Uterus (tissue), 4 donors: ENCODE results near the gene C1orf21. TPM values are rescaled to one million over a fixed set of nuclear protein-coding genes. Genes with fewer than 3 reads are reported as not detected.

Experiments
- DNase-seq, 2 donors: peaks; one replicate each; pipeline ENCODE4 v3.0.0-alpha.2; 2019 to 2020
- H3K27ac ChIP-seq, 2 donors: fragments of 200-600 bp; sonication (generic); 1 replicate in 1 of 2; 2 replicates in 1 of 2; pipeline ENCODE4 v1.5.1; 2016 to 2018
- H3K27me3 ChIP-seq, 2 donors: fragments of 200-600 bp; sonication (generic); one replicate each; pipeline ENCODE4 v1.5.1; 2018 to 2019; ENCODE audit warnings: control low read depth in 1 of 2
- H3K36me3 ChIP-seq, 2 donors: fragments of 200-600 bp; sonication (generic); one replicate each; pipeline ENCODE4 v1.5.1; 2019; ENCODE audit warnings: control low read depth in 1 of 2
- H3K4me1 ChIP-seq, 2 donors: fragments of 200-600 bp; sonication (generic); one replicate each; pipeline ENCODE4 v1.5.1; 2018 to 2019; ENCODE audit warnings: control low read depth in 1 of 2
- H3K4me3 ChIP-seq, 2 donors: fragments of 200-600 bp; sonication (generic); 1 replicate in 1 of 2; 2 replicates in 1 of 2; pipeline ENCODE4 v1.5.1; 2018 to 2019; ENCODE audit warnings: mild to moderate bottlenecking in 1 of 2
- H3K9me3 ChIP-seq, 2 donors: fragments of 200-600 bp; sonication (generic); one replicate each; pipeline ENCODE4 v1.5.1; 2019; ENCODE audit warnings: control low read depth in 1 of 2
- CTCF ChIP-seq, 4 experiments: fragments of 200-600 bp in 2 of 4; fragments of 450-650 bp in 2 of 4; sonication (generic) in 2 of 4; IDR thresholded peaks; one replicate each; pipeline ENCODE4 v1.5.1; 2016 to 2019; ENCODE audit warnings: antibody characterized with exemption in 4 of 4, mild to moderate bottlenecking in 2 of 4, moderate library complexity in 1 of 4
- POLR2A ChIP-seq, 2 donors: fragments of 450-650 bp; IDR thresholded peaks; one replicate each; pipeline ENCODE4 v1.6.1; 2016; ENCODE audit warnings: antibody characterized with exemption in 2 of 2, mild to moderate bottlenecking in 1 of 2, moderate library complexity in 1 of 2
- intact Hi-C: fragments of 100-400 bp; cut with DNase I; formaldehyde crosslinking; loops from one replicate; pipeline ENCODE4 v1.15.1; 2023; ENCODE audit warnings: low total_unique reads
- total RNA-seq, 4 donors: library from RNA; depleted of rRNA in 3 of 4; stranded (reverse); fragments of >200 nt in 3 of 4; gene quantifications; one replicate each; pipeline versions ENCODE4 v1.1.0 to v1.2.4, GENCODE V29; 2014 to 2023
- donor health status: DM: yes; HTN: yes; CAD: no.

The C1orf21 gene
- total RNA-seq, 4 donors from 2014 or later = 15.0 to 71.0 (median 44.5) TPM

GRCh38 chr1:184596950-184597645 lies 210.3 kb downstream of the C1orf21 start:
- H3K4me1 ChIP-seq = no peaks in the 10 kb centered on the region
- DNase-seq = no peak
- no peak overlapping the region for H3K4me3 ChIP-seq
- no peak overlapping the region for H3K27ac ChIP-seq
- H3K36me3 ChIP-seq = no peaks in the 10 kb centered on the region
- H3K27me3 ChIP-seq = no peaks in the 10 kb centered on the region
- no peaks in the 10 kb centered on the region for H3K9me3 ChIP-seq
- intact Hi-C loops = no loop called here
- TF ChIP-seq POLR2A (IDR thresholded peaks at IDR 0.05) = no peak
- no peak for TF ChIP-seq CTCF (IDR thresholded peaks at IDR 0.05)

GRCh38 chr1:184597650-184598357 lies 211.0 kb downstream of the C1orf21 start:
- no peak overlapping the region for H3K4me3 ChIP-seq
- no peak for DNase-seq
- intact Hi-C loops = no loop called here
- TF ChIP-seq CTCF (IDR thresholded peaks at IDR 0.05) = no peak
- no peak for TF ChIP-seq POLR2A (IDR thresholded peaks at IDR 0.05)
- no peaks in the 10 kb centered on the region for H3K9me3 ChIP-seq
- no peak overlapping the region for H3K27ac ChIP-seq
- no peaks in the 10 kb centered on the region for H3K36me3 ChIP-seq
- H3K27me3 ChIP-seq = no peaks in the 10 kb centered on the region
- no peaks in the 10 kb centered on the region for H3K4me1 ChIP-seq

- no peak overlapping the region for H3K4me3 ChIP-seq
- intact Hi-C loops = no loop called here
- no peaks in the 10 kb centered on the region for H3K9me3 ChIP-seq
- no peaks in the 10 kb centered on the region for H3K4me1 ChIP-seq
- H3K36me3 ChIP-seq = no peaks in the 10 kb centered on the region
- no peak overlapping the region for H3K27ac ChIP-seq
- no peak for DNase-seq
- H3K27me3 ChIP-seq = no peaks in the 10 kb centered on the region
- TF ChIP-seq CTCF (IDR thresholded peaks at IDR 0.05) (no peak), POLR2A (IDR thresholded peaks at IDR 0.05) (no peak)
These were observed 211.8 kb downstream of the C1orf21 start for GRCh38 chr1:184598403-184599193.

- H3K36me3 ChIP-seq = no peaks in the 10 kb centered on the region
- no peak overlapping the region for H3K4me3 ChIP-seq
- intact Hi-C loops = no loop called here
- TF ChIP-seq POLR2A (IDR thresholded peaks at IDR 0.05) (no peak), CTCF (IDR thresholded peaks at IDR 0.05) (no peak)
- H3K4me1 ChIP-seq = no peaks in the 10 kb centered on the region
- no peaks in the 10 kb centered on the region for H3K9me3 ChIP-seq
- H3K27me3 ChIP-seq = no peaks in the 10 kb centered on the region
- DNase-seq = no peak
- H3K27ac ChIP-seq = no peak overlapping the region
These were observed 217.5 kb downstream of the C1orf21 start for GRCh38 chr1:184604152-184604900.
